ENCODE data around the gene C5. TPM values are rescaled to one million over a fixed set of nuclear protein-coding genes. Genes with fewer than 3 reads are reported as not detected.

C5 gene
- total RNA-seq, 1 donor from 2014 or later: 10.3 TPM

GRCh38 chr9:120924698-120925534 is 125.2 kb downstream of the C5 start:
- no peak for DNase-seq

DNA sequence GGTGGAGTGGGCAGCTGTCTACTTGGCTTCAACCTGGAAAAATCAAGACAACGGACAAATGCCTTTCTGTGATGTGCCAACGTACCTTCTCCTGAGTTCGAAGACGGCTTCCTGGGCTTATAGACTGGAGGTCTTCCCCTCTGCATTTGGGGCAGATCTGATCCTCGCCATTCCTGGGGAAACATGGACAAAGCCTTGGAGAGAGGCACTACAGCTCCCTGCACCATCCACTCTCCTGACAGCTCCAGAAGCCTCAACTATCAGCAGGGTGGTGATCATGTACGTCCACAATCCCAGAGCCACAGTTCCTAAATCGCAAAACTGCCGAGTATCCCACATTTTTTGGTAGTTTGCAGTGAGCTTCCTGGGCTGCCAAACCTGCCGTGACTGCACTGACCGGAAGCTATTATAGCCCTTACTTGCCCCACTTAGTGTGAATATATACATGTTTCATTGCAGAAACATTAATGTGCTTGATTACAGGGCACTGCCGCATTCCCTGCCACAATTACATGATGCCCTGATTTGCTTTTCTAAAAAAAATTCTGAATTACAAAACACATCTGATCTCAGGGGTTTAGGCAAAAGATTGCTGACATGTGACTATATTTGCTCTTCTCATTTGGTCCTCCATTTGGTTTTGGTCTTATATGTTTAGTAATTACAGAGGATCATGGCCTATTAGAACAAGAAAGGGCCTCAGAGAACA is 126.3 kb downstream of the C5 start:
- no peak for DNase-seq

- no peak for DNase-seq
These were observed 127.5 kb downstream of the C5 start for GRCh38 chr9:120922404-120923195.

DNA sequence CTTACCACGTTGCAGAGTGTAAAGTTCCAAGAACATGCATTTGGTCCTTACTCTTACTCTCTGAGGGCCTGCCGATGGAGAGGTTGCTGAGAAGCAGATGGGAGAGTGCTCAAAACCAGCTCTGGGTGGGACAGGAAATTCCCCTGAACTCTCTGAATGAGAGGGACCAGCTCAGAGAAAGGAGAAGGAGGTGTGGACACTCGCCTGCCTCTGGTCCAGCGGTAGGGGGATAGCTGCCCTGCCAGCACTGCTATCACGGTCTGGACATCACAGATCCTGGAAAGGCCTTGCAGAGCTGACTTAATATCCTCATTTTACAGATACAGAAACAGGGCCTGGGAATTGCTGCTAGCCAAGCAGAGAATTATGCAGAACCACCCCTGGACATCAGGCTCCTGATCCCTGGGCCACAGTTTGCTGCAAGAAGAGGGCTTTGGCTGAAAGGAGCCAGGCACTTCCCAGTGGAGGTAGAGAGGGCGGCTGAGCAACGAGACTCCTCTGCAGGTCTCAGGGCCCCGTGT is 128.4 kb downstream of the C5 start:
- DNase-seq: no peak

GRCh38 chr9:120920806-120921178 is 129.3 kb downstream of the C5 start:
- no peak for DNase-seq

GRCh38 chr9:120919843-120920805 is 130.0 kb downstream of the C5 start:
- DNase-seq: no peak

DNA sequence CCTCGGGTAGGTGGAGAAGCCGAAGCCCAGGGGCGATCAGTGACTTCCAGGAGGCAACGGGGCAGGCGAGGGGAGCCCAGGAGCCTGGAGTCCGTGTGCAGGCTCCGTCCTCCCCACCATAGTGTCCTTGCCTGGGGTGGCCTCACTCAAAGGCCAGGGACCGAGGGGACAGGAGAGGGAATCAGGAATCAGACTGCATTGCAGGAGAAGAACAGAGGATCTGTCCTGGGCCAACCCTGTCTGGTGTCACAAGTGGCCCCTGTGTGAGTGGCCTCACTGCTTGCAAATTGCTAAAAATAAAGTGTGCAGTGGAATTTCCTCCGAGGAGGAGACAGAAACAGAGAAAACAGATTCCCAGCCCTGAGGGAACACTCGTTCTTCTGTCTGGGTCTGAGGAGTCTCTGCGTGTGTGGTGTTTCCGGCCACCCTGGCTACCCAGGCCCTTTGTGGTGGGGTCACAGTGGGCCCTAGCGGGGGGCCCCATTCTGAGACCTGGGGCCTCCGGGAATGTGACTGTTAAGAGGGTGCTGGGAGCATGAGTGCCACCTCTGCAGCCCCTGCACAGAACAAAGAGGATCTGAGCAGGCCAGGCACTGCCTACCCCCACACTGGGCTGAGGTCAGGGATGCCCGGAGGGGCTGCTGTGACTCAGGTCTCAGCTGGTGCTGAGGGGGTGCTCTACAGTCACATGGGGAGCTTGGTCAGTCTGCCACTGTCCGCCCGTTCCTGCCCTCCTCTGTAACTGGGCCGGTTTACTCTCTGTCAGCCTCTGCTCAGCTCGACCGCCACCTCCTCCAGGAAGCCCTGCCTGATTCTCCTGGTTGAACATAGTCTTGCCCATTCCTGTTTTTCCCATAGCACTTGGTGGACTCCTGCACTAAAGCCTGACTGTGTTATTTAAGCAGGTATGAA is 130.9 kb downstream of the C5 start:
- peak; percentile 53 for DNase-seq

DNA sequence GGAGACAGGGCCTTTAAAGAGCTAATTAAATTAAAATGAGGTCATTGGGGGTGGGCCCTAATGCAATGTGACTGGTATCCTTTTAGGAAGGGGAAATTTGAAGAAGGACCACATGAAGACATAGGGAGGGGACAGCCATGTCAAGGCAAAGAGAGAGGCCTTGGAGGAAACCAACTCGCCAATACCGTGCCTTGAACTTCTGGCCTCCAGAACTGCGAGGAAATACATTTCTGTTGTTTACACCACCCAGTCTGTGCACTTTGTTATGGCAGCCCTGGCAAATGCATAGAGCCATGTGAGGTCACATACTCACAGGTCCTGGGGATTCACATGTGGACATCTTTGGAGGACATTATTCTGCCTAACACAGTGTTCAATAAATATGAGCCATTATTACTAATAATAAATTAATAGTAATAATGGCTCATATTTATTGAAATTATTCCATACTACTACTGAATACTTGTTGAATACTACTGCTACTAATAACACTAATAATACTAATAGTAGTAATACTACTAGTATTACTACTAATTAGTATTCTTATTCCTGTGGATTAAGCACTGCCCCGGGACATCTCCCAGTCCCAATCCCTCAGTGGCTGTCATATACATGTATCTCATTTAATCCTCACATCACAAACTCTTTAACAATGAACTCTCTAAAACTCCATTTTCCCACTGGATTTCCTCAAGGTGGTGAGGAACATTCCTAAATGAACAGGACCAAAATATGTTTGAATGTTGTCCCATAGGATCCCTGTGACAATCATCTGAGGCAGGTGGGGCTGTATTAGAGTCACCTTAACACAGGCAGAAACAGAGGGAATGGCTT is 131.9 kb downstream of the C5 start:
- DNase-seq: no peak

DNA sequence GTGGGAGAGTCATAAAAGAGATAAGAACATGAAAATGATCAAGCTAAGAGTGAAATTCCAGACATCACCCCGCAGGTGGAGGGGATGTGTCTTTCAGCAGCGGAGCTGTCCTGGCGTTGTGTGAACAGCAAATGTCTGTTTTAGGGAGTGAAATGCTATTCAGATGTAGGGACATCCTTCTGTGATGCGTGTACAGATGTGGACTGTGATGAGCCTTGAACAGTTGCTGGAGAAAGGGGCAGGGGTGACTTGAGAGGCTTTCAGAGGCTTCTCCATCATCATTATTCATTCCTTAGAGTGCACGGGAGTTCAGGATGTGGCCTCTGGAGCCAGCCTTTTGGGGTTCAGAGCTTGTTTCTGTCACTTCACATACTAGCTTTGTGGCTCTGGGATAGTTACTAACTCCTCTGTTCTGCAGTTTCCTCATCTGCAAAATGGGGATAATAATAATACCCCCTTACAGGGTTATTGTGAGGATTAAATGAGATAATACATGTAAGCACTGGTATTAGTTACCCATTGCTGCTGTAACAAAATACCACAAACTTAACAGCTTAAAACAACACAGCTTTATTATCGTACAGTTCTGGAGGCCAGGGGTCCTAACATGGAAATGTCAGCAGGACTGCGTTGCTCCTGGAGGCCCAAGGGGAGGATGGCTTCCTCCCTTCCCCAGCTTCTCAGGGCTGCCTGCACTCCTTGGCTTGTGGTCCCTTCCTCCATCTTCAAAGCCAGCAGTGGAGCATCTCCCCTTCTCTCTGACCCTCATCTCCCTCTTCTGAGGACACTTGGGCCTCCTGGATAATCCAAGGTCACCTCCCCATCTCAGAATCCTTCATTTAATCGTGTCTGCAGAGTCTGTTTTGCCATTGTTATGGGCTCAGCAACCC is 132.8 kb downstream of the C5 start:
- DNase-seq: no peak

GRCh38 chr9:120916588-120916987 is 133.5 kb downstream of the C5 start:
- peak; percentile 22 for DNase-seq

GRCh38 chr9:120915854-120916470 is 134.1 kb downstream of the C5 start:
- no peak for DNase-seq

DNA sequence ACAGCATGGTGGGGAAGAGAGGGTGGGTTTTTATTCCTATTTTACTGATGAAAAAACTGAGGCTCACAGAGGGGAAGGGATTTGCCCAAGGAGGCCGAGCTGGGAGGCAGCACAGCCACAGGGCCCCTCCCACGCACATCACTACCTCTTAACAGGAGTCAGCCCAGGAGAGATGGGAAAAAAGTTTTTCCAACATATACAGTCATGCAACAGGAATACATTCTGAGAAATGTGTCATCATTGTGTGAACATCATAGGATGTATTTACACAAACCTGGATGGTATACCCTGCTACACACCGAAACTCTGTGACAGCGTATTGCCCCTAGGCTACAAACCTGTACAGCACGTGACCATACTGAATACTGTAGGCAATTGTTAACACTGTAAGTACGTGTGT is 135.1 kb downstream of the C5 start:
- no peak for DNase-seq

DNA sequence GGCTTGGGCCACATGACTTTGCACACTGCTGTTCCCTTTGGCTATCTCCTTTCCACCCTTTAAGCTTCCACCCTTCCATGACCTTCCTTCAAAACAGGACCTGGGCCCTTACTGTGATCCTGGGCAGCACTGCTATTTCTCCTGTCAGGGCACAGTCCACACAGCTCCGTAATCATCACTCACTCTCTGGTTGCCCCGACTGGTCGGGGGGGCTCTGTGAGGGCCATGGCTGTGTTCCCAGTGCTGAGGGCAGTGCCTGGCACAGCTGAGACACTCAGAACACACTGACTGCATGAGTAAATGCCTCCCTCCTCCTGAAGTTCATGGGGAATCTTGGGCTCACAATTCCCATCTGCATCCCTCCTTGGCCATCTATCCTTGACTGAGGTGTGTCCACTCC is 135.7 kb downstream of the C5 start:
- no peak for DNase-seq

DNA sequence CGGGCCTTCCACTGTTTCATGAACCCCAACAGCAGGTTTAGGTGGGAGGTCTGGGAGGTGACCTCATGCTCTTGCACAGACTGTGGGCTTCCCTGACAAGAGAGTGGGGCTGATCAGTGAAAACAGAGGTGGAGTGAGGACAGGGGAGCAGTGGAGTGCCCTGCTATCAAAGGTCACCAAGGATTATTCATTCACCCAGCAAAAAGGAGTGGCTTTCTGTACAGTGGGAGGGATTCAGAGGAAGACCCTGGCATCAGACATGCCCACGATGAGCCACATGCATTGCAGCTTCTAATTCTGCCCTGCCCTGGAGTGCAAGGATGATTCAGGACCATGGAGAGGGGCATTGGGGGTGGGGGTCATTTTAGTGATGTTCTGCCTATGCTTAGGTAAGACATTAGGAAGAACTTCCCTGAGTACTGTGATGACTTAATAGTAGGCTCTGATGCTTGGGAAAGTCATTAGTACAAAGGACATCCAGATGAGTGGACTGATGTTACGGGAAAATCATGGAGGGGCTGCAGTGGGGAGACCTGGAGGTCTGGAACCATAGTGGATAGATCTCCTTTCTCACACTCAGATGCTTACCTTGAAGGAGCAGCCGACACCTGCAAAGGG is 136.3 kb downstream of the C5 start:
- no peak for DNase-seq

- no peak for DNase-seq
These were observed 137.0 kb downstream of the C5 start for GRCh38 chr9:120912958-120913646.

- DNase-seq: no peak
These were observed 138.7 kb downstream of the C5 start for GRCh38 chr9:120911295-120911837.

DNA sequence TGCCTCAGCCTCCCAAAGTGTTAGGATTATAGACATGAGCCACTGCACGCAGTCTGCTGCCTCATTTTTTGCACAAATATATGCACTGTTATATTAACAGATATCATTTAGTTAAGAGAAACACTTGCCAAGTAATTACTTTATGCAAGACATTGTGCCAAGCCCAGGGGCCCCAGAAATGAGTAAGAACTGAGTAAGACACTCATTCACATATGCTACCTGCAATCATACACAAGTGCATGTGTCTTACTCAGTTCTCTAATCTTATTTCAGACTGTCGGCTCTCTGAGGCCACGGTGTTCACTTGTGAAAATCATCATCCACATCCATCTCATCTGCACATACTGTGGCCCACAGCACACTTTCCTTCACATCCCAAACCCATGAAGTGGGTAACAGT is 139.4 kb downstream of the C5 start:
- no peak for DNase-seq
